ENCODE results near the gene GPR25.

DNA sequence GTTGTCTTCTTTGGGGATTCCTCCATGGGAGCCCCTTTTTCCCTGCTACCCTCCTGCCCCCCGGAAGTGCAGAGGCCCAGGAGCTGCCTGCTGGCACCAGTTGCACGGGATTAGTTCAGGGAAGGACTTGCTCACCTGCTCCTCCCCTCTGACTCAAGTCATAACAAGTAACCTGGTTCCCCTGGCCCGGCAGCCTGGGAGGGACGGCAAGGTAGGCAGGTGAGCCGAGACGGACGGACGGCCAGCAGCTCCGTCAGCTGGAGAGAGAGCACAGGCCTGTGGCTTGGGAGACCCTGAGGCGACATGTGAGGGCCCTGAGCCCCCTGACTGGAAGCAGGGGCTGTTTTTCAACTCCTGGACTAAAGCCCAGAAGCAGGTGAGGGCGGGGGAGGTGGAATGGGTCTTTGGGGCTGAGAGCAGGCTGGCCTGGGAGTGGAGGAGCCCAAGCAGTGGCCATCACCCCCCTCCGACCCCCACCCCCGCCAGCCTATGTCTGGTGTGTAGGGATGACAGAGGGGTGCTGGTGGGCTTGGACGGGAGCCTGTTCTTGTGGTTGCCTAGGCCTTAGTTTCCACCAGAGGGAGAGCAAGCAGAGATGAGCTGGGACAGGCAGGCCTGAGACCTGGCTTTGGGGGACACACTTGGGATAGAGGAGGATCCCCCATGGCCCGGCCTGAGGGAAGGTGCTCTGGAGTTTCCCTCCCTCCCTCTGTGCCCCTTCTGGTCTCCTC is 22.1 kb downstream of the GPR25 start, which contains the start of gene INAVA:
- TF ChIP-seq, protein P1, sequence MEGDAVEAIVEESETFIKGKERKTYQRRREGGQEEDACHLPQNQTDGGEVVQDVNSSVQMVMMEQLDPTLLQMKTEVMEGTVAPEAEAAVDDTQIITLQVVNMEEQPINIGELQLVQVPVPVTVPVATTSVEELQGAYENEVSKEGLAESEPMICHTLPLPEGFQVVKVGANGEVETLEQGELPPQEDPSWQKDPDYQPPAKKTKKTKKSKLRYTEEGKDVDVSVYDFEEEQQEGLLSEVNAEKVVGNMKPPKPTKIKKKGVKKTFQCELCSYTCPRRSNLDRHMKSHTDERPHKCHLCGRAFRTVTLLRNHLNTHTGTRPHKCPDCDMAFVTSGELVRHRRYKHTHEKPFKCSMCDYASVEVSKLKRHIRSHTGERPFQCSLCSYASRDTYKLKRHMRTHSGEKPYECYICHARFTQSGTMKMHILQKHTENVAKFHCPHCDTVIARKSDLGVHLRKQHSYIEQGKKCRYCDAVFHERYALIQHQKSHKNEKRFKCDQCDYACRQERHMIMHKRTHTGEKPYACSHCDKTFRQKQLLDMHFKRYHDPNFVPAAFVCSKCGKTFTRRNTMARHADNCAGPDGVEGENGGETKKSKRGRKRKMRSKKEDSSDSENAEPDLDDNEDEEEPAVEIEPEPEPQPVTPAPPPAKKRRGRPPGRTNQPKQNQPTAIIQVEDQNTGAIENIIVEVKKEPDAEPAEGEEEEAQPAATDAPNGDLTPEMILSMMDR (optimal IDR thresholded peaks at IDR 0.05 in 1 of 3, IDR thresholded peaks at IDR 0.05 in 1 of 3, conservative IDR thresholded peaks at IDR 0.05 in 1 of 3; ENCODE audit: extremely low read depth in 1 of 3, insufficient read depth in 2 of 3, low read length in 3 of 3) = peak in 2 of 3 experiments; percentile 29 to 52
- TF ChIP-seq EZH2 (IDR thresholded peaks at IDR 0.05; ENCODE audit: low read length) = no peak

Measured in keratinocyte (primary cell).